ENCODE data around the gene POLR2H.

The POLR2H gene

DNA sequence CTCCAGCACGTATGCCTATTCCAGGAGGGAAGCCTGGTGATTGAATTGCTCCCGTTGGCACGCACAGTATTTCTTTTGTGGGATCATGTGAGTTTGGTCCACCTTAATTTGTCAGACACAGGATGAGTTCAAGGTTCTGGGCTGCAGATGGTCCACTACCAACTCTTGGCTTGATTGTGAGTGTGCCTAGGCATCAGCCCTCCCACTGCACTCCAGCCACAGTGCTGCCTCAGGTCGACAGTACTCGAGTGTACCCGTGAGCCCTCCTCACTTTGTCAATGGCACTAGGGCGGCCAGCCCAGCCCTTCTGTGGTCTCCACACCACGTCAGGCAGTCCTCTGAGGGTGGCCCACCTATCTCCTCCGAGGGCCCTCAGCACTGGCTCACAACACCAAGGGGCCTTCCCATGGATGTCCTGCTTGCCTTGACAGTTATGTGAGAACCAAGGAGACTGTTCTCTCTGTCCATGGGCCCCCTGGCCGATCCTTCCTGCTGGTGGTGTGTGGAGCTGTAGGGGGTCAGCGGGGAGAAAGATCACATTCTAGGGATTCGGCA, 48.5 kb downstream of the POLR2H start:
- H3K36me3 ChIP-seq (ENCODE audit: control insufficient read depth, insufficient read depth, low read length), result no peaks in the 10 kb centered on the region
- H3K9me3 ChIP-seq (ENCODE audit: control insufficient read depth, low read length), result no peaks in the 10 kb centered on the region
- no peak overlapping the region for H3K9ac ChIP-seq
- H3K4me1 ChIP-seq, result no peaks in the 10 kb centered on the region
- no peak overlapping the region for H3K4me2 ChIP-seq (ENCODE audit: low read length)
- no peaks in the 10 kb centered on the region for H3K79me2 ChIP-seq
- no peaks in the 10 kb centered on the region for H3K27me3 ChIP-seq (ENCODE audit: control insufficient read depth, insufficient read depth, low read length)
- TF ChIP-seq, protein P1, sequence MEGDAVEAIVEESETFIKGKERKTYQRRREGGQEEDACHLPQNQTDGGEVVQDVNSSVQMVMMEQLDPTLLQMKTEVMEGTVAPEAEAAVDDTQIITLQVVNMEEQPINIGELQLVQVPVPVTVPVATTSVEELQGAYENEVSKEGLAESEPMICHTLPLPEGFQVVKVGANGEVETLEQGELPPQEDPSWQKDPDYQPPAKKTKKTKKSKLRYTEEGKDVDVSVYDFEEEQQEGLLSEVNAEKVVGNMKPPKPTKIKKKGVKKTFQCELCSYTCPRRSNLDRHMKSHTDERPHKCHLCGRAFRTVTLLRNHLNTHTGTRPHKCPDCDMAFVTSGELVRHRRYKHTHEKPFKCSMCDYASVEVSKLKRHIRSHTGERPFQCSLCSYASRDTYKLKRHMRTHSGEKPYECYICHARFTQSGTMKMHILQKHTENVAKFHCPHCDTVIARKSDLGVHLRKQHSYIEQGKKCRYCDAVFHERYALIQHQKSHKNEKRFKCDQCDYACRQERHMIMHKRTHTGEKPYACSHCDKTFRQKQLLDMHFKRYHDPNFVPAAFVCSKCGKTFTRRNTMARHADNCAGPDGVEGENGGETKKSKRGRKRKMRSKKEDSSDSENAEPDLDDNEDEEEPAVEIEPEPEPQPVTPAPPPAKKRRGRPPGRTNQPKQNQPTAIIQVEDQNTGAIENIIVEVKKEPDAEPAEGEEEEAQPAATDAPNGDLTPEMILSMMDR (IDR thresholded peaks at IDR 0.05), result no peak
- H3K4me3 ChIP-seq (ENCODE audit: low read depth, low read length), result no peak overlapping the region
- H2AFZ ChIP-seq, result no peak overlapping the region
- no peak overlapping the region for H3K27ac ChIP-seq

DNA sequence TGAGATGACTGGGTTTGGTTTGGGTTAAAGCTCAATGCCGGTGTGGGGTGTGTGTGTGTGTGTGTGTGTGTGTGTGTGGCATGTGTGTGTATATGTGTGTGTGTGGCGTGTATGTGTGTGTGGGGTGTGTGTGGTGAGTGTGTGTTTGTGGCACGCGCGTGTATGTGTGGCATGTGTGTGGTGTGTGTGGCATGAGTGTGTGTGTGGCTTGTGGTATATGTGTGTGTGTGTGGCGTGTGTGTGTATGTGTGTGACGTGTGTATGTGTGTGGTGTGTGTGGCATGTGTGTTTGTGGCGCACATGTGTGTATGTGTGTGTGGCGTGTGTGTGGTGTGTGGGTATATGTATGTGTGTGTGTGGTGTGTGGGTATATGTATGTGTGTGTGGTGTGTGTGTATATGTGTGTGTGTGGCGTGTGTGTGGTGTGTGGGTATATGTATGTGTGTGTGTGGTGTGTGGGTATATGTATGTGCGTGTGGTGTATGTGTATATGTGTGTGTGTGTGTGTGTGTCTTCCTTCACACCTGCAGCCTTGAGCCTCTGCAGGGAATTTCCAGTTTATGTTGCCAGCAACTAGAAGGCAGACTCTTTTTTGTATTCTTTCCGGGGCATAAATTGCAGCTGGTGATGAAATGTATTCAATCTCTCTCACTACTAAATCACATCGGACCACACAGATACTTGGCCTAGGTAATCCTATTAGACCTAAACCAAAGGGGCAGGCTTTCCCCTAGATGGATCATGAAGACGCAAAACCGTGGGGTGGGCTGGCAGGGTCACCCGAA, 53.1 kb downstream of the POLR2H start:
- H3K27me3 ChIP-seq (ENCODE audit: control insufficient read depth, insufficient read depth, low read length), result no peaks in the 10 kb centered on the region
- H2AFZ ChIP-seq, result no peak overlapping the region
- H3K4me3 ChIP-seq (ENCODE audit: low read depth, low read length), result no peak overlapping the region
- no peak overlapping the region for H3K4me2 ChIP-seq (ENCODE audit: low read length)
- TF ChIP-seq, protein P1 (IDR thresholded peaks at IDR 0.05), result no peak
- no peaks in the 10 kb centered on the region for H3K79me2 ChIP-seq
- no peaks in the 10 kb centered on the region for H3K36me3 ChIP-seq (ENCODE audit: control insufficient read depth, insufficient read depth, low read length)
- H3K4me1 ChIP-seq, result no peaks in the 10 kb centered on the region
- H3K27ac ChIP-seq, result no peak overlapping the region
- H3K9me3 ChIP-seq (ENCODE audit: control insufficient read depth, low read length), result no peaks in the 10 kb centered on the region
- H3K9ac ChIP-seq, result no peak overlapping the region

DNA sequence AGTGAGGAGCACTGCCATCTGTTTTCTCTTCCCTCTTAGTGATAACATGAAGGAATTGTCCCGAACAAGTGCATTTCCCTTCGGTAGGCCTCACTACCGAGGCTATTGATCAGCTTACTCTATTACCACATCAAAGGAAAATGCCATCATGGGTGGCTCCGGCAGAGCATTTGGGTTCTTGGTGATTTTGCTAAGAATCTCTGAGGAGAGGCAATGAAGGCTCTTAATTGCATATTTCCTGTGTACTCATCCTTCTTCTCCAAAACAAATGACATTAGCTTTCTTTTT, 53.6 kb downstream of the POLR2H start:
- Histone ChIP-seq H3K79me2 (no peaks in the 10 kb centered on the region), H3K27me3 (ENCODE audit: control insufficient read depth, insufficient read depth, low read length) (no peaks in the 10 kb centered on the region), H3K27ac (no peak overlapping the region), H3K36me3 (ENCODE audit: control insufficient read depth, insufficient read depth, low read length) (no peaks in the 10 kb centered on the region), H3K4me2 (ENCODE audit: low read length) (no peak overlapping the region), H3K4me3 (ENCODE audit: low read depth, low read length) (no peak overlapping the region), H3K4me1 (no peaks in the 10 kb centered on the region), H3K9me3 (ENCODE audit: control insufficient read depth, low read length) (no peaks in the 10 kb centered on the region), H2AFZ (no peak overlapping the region), H3K9ac (no peak overlapping the region)
- TF ChIP-seq, protein P1 (IDR thresholded peaks at IDR 0.05), result no peak

DNA sequence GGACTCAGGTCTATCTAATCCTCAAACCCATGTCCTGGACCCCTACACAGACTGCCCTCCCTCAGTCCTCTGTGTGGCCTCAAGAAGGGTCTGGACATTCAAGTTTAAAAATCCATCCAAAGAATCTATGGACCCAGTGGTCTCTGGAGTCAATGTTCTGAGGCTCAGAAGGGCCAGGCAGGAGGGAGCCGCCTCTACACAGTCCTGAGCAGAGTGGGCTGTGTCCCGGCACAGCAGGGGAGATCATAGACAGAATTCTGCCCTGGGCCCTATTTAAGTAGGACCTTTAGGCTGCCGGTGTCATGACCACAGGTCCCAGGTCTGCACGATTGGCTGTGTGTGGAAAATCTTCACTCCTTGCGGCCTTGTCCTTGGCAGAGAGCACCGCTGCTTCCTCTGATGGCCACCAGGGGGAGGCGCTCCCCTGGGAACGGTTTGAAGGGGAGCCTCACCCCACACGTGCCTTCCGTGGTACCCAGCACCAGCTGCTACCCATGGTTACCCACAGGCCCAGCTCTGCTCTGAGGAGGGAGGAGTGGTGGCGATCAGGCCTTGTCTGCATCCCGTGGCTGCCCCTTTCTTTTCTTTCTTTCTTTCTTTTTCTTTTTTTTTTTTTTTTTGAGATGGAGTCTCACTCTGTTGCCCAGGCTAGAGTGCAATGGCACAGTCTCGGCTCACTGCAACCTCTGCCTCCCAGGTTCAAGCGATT, 56.3 kb downstream of the POLR2H start:
- no peak overlapping the region for H3K4me2 ChIP-seq (ENCODE audit: low read length)
- H3K9ac ChIP-seq, result no peak overlapping the region
- peak overlapping the region; percentile 33 for H2AFZ ChIP-seq
- no peak overlapping the region for H3K27ac ChIP-seq
- H3K36me3 ChIP-seq (ENCODE audit: control insufficient read depth, insufficient read depth, low read length), result no peaks in the 10 kb centered on the region
- H3K9me3 ChIP-seq (ENCODE audit: control insufficient read depth, low read length), result no peaks in the 10 kb centered on the region
- TF ChIP-seq, protein P1 (IDR thresholded peaks at IDR 0.05), result peak; percentile 88
- no peaks in the 10 kb centered on the region for H3K4me1 ChIP-seq
- no peak overlapping the region for H3K4me3 ChIP-seq (ENCODE audit: low read depth, low read length)
- no peaks in the 10 kb centered on the region for H3K79me2 ChIP-seq
- H3K27me3 ChIP-seq (ENCODE audit: control insufficient read depth, insufficient read depth, low read length), result no peaks in the 10 kb centered on the region

Measured in parathyroid adenoma (tissue), 2 donors.